A549 (cell line): ENCODE measurements around the gene PFN1.

ENCODE experiments used
- BCL3 ChIP-seq: fragments of >200 bp; sonication (Bioruptor Twin); formaldehyde crosslinking; IDR thresholded peaks from 3 replicates; pipeline ENCODE4 v1.6.1; 2016
- CEBPB ChIP-seq, 2 experiments: fragments of >200 bp in 1 of 2; sonication (Bioruptor Twin) in 1 of 2; formaldehyde crosslinking in 1 of 2; IDR thresholded peaks; 2 replicates each; pipeline ENCODE4 v1.6.1; 2012 to 2016
- CTCF ChIP-seq: fragments of >200 bp; sonication (Bioruptor Twin); formaldehyde crosslinking; IDR thresholded peaks from 3 replicates; pipeline ENCODE4 v1.5.1; 2016
- EP300 ChIP-seq, 2 experiments: fragments of >200 bp; sonication (Bioruptor Twin); formaldehyde crosslinking; IDR thresholded peaks; 2 replicates in 1 of 2; 3 replicates in 1 of 2; pipeline ENCODE4 v1.6.1; 2016 to 2017
- HDAC2 ChIP-seq: fragments of 200-600 bp; sonication (generic); IDR thresholded peaks from 2 replicates; pipeline ENCODE4 v1.6.1; 2016
- POLR2A ChIP-seq: IDR thresholded peaks from 2 replicates; pipeline ENCODE4 v1.6.1; 2012; ENCODE audit warnings: mild to moderate bottlenecking, low read length
- RFX5 ChIP-seq: fragments of 450-650 bp; IDR thresholded peaks from 2 replicates; pipeline ENCODE4 v1.7.1; 2014; ENCODE audit warnings: antibody characterized with exemption, mild to moderate bottlenecking, moderate library complexity
- TP53 ChIP-seq: fragments of 250-450 bp; sonication (Bioruptor Pico); IDR thresholded peaks from 2 replicates; pipeline ENCODE4 v1.5.0; 2021; ENCODE audit warnings: mild to moderate bottlenecking, moderate library complexity
- TF ChIP-seq, protein P1 (sequence below): IDR thresholded peaks from 2 replicates; pipeline ENCODE4 v1.6.1; 2012; ENCODE audit warnings: low read depth, borderline replicate concordance
- TF ChIP-seq, protein P2 (sequence below): fragments of 200-600 bp; sonication (generic); IDR thresholded peaks from 2 replicates; pipeline ENCODE4 v1.6.1; 2016; ENCODE audit warnings: antibody characterized with exemption, mild to moderate bottlenecking, moderate library complexity
- TF ChIP-seq, protein P3 (sequence below): fragments of 450-650 bp; IDR thresholded peaks from 2 replicates; pipeline ENCODE4 v1.6.1; 2014; ENCODE audit warnings: antibody characterized with exemption

DNA sequence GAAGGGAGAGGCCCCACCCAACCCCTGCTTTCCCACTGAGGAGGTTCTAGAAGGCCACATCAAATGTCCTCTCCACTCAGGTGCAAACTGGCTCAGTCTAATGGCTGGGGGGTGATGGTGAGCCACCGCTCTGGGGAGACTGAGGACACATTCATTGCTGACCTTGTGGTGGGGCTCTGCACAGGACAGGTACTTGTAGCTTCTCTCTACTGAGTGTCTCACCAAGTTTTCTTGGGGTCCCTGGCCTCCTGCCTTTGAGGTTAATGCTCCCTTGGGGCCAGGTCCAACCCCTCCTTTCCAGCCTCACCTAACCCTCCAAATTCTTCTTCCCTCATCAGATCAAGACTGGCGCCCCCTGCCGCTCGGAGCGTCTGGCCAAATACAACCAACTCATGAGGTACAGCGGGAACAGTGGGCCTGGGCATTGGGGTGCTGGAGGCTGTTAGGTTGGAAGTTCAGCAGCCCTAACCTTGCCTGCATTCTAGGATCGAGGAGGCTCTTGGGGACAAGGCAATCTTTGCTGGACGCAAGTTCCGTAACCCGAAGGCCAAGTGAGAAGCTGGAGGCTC lies 8.2 kb upstream of the PFN1 start:
- TF ChIP-seq, protein P1, sequence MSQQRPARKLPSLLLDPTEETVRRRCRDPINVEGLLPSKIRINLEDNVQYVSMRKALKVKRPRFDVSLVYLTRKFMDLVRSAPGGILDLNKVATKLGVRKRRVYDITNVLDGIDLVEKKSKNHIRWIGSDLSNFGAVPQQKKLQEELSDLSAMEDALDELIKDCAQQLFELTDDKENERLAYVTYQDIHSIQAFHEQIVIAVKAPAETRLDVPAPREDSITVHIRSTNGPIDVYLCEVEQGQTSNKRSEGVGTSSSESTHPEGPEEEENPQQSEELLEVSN, result no peak
- TF ChIP-seq TP53 (CRISPR knock-in tag) (no peak), CTCF (peak; percentile 24; the same call in 2 of the 3 replicates), POLR2A (no peak), BCL3 (no peak), CEBPB (IDR thresholded peaks at IDR 0.05) (no peak), RFX5 (no peak), EP300 (IDR thresholded peaks at IDR 0.05) (no peak), HDAC2 (no peak)
- TF ChIP-seq, protein P2, sequence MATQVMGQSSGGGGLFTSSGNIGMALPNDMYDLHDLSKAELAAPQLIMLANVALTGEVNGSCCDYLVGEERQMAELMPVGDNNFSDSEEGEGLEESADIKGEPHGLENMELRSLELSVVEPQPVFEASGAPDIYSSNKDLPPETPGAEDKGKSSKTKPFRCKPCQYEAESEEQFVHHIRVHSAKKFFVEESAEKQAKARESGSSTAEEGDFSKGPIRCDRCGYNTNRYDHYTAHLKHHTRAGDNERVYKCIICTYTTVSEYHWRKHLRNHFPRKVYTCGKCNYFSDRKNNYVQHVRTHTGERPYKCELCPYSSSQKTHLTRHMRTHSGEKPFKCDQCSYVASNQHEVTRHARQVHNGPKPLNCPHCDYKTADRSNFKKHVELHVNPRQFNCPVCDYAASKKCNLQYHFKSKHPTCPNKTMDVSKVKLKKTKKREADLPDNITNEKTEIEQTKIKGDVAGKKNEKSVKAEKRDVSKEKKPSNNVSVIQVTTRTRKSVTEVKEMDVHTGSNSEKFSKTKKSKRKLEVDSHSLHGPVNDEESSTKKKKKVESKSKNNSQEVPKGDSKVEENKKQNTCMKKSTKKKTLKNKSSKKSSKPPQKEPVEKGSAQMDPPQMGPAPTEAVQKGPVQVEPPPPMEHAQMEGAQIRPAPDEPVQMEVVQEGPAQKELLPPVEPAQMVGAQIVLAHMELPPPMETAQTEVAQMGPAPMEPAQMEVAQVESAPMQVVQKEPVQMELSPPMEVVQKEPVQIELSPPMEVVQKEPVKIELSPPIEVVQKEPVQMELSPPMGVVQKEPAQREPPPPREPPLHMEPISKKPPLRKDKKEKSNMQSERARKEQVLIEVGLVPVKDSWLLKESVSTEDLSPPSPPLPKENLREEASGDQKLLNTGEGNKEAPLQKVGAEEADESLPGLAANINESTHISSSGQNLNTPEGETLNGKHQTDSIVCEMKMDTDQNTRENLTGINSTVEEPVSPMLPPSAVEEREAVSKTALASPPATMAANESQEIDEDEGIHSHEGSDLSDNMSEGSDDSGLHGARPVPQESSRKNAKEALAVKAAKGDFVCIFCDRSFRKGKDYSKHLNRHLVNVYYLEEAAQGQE, result no peak
- TF ChIP-seq, protein P3, sequence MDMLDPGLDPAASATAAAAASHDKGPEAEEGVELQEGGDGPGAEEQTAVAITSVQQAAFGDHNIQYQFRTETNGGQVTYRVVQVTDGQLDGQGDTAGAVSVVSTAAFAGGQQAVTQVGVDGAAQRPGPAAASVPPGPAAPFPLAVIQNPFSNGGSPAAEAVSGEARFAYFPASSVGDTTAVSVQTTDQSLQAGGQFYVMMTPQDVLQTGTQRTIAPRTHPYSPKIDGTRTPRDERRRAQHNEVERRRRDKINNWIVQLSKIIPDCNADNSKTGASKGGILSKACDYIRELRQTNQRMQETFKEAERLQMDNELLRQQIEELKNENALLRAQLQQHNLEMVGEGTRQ, result no peak
